ENCODE data around the gene CALCB.

The CALCB gene

GRCh38 chr11:15108592-15109130 is 35.3 kb downstream of the CALCB start:
- TF ChIP-seq CTCF (IDR thresholded peaks at IDR 0.05; ENCODE audit: insufficient read depth, low read depth, low read length, missing control alignments), result no peak
- no peak overlapping the region for H3K4me3 ChIP-seq (ENCODE audit: low read depth, low read length)
- DNase-seq (ENCODE audit: low read depth), result no peak

- no peak overlapping the region for H3K4me3 ChIP-seq (ENCODE audit: low read depth, low read length)
- no peak for DNase-seq (ENCODE audit: low read depth)
- TF ChIP-seq CTCF (IDR thresholded peaks at IDR 0.05; ENCODE audit: insufficient read depth, low read depth, low read length, missing control alignments), result no peak
Observed at GRCh38 chr11:15109602-15110001, 36.2 kb downstream of the CALCB start.

- H3K4me3 ChIP-seq (ENCODE audit: low read depth, low read length), result no peak overlapping the region
- no peak for DNase-seq (ENCODE audit: low read depth)
- TF ChIP-seq CTCF (IDR thresholded peaks at IDR 0.05; ENCODE audit: insufficient read depth, low read depth, low read length, missing control alignments), result no peak
Observed at GRCh38 chr11:15111215-15111614, 37.8 kb downstream of the CALCB start.

- no peak for TF ChIP-seq CTCF (IDR thresholded peaks at IDR 0.05; ENCODE audit: insufficient read depth, low read depth, low read length, missing control alignments)
- no peak for DNase-seq (ENCODE audit: low read depth)
- no peak overlapping the region for H3K4me3 ChIP-seq (ENCODE audit: low read depth, low read length)
Observed at GRCh38 chr11:15112131-15112541, 38.7 kb downstream of the CALCB start.

- H3K4me3 ChIP-seq (ENCODE audit: low read depth, low read length), result no peak overlapping the region
- TF ChIP-seq CTCF (IDR thresholded peaks at IDR 0.05; ENCODE audit: insufficient read depth, low read depth, low read length, missing control alignments), result no peak
- peak; percentile 89 for DNase-seq (ENCODE audit: low read depth)
Observed at GRCh38 chr11:15113381-15113780, 40.0 kb downstream of the CALCB start.

- no peak for TF ChIP-seq CTCF (IDR thresholded peaks at IDR 0.05; ENCODE audit: insufficient read depth, low read depth, low read length, missing control alignments)
- H3K4me3 ChIP-seq (ENCODE audit: low read depth, low read length), result no peak within 1 kb of the TSS
- no peak for DNase-seq (ENCODE audit: low read depth)
Observed at GRCh38 chr11:15114501-15115475, 41.4 kb downstream of the CALCB start, which contains the start of gene INSC. TSS of gene INSC (plus strand) at chr11:15114923. CDS start at chr11:15149175, 34,252 bp downstream.
